NCI-H2107 treated with DMSO at 0.1 percent for 48 hours (cell line): ENCODE results near the gene DNAJC2.
"Not testable (repeated sequence)": the region's sequence is repeated elsewhere in the genome, so short reads cannot be mapped to it uniquely, and the experiment has no call there.

Source experiments
- DNase-seq: peaks from one replicate; lab custom pipeline; 2025; ENCODE audit not compliant: unreplicated experiment; lab: John Stamatoyannopoulos, UW

Gene DNAJC2

GRCh38 chr7:103273374-103273773 is 71.2 kb downstream of the DNAJC2 start:
- DNase-seq, result not testable (repeated sequence)

GRCh38 chr7:103266229-103266628 is 78.3 kb downstream of the DNAJC2 start:
- not testable (repeated sequence) for DNase-seq

GRCh38 chr7:103264054-103264453 is 80.5 kb downstream of the DNAJC2 start:
- DNase-seq, result not testable (repeated sequence)
